Jurkat, Clone E6-1 (cell line): Measurements from ENCODE around the gene ANOS1.
"Not testable (repeated sequence)": the region's sequence is repeated elsewhere in the genome, so short reads cannot be mapped to it uniquely, and the experiment has no call there.

Experiments used
- DNase-seq: peaks from one replicate; pipeline ENCODE4 v3.0.0-alpha.2; 2011; ENCODE audit warnings: low read depth, low spot score
- H3K4me3 ChIP-seq: 2 replicates; pipeline ENCODE4 v1.5.1; 2011; ENCODE audit warnings: mild to moderate bottlenecking, low read length, control low read depth, moderate library complexity

The ANOS1 gene

GRCh38 chrX:8647176-8647575 lies 84.8 kb downstream of the ANOS1 start:
- DNase-seq = no peak
- H3K4me3 ChIP-seq = no peak overlapping the region

- DNase-seq = no peak
- no peak overlapping the region for H3K4me3 ChIP-seq
These were observed 91.9 kb downstream of the ANOS1 start for GRCh38 chrX:8639949-8640475.

DNA sequence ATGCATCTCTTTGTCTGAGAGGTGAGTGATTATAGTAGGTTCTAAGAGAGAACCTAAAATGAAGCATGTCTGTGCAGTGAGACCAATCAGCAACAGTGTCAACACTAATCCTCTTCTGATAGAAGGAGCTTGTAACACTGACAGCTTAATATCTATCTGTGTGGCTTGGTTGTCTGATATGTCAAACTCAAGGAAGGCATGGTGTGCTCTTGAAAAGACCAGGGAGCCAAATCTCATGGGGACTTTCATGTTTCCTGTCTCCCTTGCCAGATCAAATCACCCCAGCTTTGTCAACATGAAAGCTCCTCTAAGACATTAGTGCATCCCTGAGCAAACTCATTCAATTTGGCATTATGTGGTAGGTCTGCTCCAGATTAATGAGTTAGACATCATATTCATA lies 95.4 kb downstream of the ANOS1 start:
- no peak overlapping the region for H3K4me3 ChIP-seq

GRCh38 chrX:8635812-8636211 lies 96.1 kb downstream of the ANOS1 start:
- DNase-seq = no peak
- H3K4me3 ChIP-seq = no peak overlapping the region

More for the DNA sequence above, 95.4 kb downstream of the ANOS1 start:
- DNase-seq = no peak

DNA sequence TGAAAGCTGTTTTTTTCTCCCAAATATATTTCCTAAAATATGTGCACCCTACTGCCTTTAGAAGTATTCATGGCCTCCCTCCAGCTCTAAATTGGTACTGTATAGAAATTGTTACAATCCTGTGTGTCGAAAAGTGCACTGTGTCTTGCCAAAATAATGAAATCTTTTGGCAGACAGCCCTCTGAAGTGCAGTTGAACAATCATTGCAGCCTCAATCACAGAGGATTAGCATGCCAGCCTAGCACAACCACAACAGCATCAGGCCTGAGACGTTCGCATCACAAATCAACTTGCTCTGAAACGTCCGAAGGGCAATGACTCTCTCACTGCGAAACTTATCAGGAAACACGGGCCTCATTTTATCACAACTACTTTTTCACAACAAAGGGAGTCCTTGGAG lies 99.0 kb downstream of the ANOS1 start:
- no peak for DNase-seq
- H3K4me3 ChIP-seq = no peak overlapping the region

GRCh38 chrX:8629871-8630270 lies 102.1 kb downstream of the ANOS1 start:
- no peak for DNase-seq
- H3K4me3 ChIP-seq = no peak overlapping the region

- no peak for DNase-seq
- no peak overlapping the region for H3K4me3 ChIP-seq
These were observed 104.1 kb downstream of the ANOS1 start for GRCh38 chrX:8627796-8628195.

DNA sequence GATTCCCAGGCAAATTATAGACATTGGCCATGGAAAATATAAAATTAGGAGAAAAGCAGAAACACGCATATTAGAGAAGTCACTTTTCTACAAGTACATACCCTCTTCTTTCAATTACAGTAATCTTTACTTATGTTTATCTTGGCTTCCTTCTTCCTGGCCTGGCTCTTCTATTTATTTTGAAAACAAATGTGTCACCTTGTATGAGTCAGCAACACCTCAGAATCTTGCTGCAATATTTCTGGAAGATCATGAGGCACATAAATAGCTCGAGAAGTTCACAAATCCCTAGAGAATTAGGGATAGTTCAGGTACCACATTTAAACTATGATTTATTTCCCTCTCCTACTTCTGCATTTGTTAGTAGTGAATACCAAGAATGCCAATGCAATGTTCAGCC lies 124.6 kb downstream of the ANOS1 start:
- H3K4me3 ChIP-seq = no peak overlapping the region
- no peak for DNase-seq

- no peak overlapping the region for H3K4me3 ChIP-seq
These were observed 127.8 kb downstream of the ANOS1 start for GRCh38 chrX:8604131-8604530.

GRCh38 chrX:8591501-8591900 lies 140.4 kb downstream of the ANOS1 start:
- DNase-seq = no peak
- H3K4me3 ChIP-seq = no peak overlapping the region

More at GRCh38 chrX:8604131-8604530, 127.8 kb downstream of the ANOS1 start:
- DNase-seq = no peak

GRCh38 chrX:8586953-8587352 lies 145.0 kb downstream of the ANOS1 start:
- H3K4me3 ChIP-seq = no peak overlapping the region
- DNase-seq = no peak

GRCh38 chrX:8579602-8580001 lies 152.3 kb downstream of the ANOS1 start:
- no peak for DNase-seq
- H3K4me3 ChIP-seq = no peak overlapping the region

DNA sequence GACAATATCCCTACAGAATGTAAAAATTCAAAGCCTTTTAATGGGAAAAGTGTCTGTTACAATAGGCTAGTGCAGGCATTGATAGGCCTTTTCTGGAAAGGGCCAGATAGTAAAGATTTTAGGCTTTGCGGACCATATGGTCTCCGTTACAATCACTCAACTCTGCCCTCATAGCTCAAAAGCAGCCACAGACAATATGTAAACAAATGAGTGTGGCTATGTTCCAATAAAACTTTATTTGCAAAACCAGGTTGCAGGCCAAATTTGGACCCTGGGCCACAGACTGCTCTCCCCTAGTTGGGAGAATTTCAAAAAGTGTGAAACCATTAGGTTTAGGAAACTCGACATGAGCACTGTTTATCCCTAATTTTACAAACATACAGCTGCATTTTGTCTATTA lies 155.1 kb downstream of the ANOS1 start:
- no peak for DNase-seq
- no peak overlapping the region for H3K4me3 ChIP-seq

GRCh38 chrX:8565729-8566128 lies 166.2 kb downstream of the ANOS1 start:
- DNase-seq = no peak
- no peak overlapping the region for H3K4me3 ChIP-seq

DNA sequence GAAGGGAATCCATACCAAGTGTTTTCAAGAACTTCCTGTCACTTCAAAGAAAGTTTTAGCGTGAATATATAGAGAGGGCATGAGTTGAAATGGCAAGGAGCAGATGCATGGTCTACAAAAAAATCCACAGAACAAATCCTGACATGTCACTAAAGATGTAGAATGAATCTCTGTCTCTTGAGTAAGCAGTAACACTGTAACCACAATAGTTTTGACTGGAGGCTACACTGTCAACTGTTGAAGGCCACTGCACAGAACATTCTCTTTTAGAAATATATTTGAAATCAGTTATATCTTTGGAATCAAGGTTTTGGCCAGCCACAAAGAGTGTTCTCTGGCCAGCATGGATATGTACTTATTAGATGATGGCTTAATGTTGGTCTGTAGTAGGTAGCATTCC lies 183.5 kb downstream of the ANOS1 start:
- H3K4me3 ChIP-seq = no peak overlapping the region
- no peak for DNase-seq

DNA sequence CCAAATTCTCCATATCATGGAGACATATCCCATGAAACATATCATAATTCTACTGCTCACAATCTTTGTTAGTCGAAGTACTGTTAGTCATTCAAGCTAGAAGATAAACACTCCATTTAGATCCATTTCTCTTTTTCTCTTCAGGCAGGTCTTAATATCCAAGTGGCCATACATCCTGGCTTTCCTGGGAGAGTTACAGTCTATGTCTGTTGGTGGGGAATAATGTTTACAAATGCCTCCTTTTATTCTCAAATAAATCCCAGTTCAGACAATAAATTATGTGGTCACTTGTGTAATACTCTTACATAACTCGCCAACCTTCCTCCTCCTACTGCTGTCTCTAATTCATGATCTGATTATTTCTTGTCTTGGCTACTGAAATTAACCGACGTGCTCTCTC lies 185.2 kb downstream of the ANOS1 start:
- DNase-seq = no peak

GRCh38 chrX:8520791-8521190 lies 211.1 kb downstream of the ANOS1 start:
- no peak overlapping the region for H3K4me3 ChIP-seq
- DNase-seq = no peak

More for the DNA sequence above, 185.2 kb downstream of the ANOS1 start:
- H3K4me3 ChIP-seq = no peak overlapping the region

DNA sequence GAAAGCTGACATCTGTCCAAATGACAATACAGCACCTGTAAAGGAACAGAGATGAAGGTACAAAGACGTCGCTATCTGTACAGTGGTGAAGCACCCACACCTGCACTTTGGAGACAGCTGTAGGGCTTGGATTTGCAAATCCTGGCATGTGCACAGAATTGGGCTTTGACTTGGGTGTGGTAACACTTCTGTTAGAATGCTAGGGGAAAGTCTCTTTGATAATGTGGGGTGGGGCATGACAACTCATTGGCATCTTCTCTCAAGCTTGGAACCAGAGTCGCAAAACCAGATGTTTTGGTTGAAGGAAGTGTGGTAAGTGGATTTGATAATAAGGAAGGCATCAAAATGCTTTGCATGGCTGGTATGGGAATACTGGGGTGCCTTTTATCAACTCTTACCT lies 211.8 kb downstream of the ANOS1 start:
- DNase-seq = no peak
- H3K4me3 ChIP-seq = no peak overlapping the region

GRCh38 chrX:8504451-8504850 lies 227.5 kb downstream of the ANOS1 start:
- H3K4me3 ChIP-seq = no peak overlapping the region
- no peak for DNase-seq

GRCh38 chrX:8502101-8502500 lies 229.8 kb downstream of the ANOS1 start:
- not testable (repeated sequence) for H3K4me3 ChIP-seq, DNase-seq

- H3K4me3 ChIP-seq = no peak overlapping the region
- DNase-seq = no peak
These were observed 231.7 kb downstream of the ANOS1 start for GRCh38 chrX:8500203-8500602.

- H3K4me3 ChIP-seq, DNase-seq: not testable (repeated sequence)
These were observed 236.9 kb downstream of the ANOS1 start for GRCh38 chrX:8495036-8495435.
